HG03060 (cell line): ENCODE results near the gene PSMB5.

Experiments
- ATAC-seq: cut with Tn5 transposase; IDR thresholded peaks from one replicate; pipeline ENCODE4 v1.9.1; 2021; ENCODE audit warnings: low read depth, moderate number of reproducible peaks; ENCODE audit not compliant: unreplicated experiment

PSMB5 gene

DNA sequence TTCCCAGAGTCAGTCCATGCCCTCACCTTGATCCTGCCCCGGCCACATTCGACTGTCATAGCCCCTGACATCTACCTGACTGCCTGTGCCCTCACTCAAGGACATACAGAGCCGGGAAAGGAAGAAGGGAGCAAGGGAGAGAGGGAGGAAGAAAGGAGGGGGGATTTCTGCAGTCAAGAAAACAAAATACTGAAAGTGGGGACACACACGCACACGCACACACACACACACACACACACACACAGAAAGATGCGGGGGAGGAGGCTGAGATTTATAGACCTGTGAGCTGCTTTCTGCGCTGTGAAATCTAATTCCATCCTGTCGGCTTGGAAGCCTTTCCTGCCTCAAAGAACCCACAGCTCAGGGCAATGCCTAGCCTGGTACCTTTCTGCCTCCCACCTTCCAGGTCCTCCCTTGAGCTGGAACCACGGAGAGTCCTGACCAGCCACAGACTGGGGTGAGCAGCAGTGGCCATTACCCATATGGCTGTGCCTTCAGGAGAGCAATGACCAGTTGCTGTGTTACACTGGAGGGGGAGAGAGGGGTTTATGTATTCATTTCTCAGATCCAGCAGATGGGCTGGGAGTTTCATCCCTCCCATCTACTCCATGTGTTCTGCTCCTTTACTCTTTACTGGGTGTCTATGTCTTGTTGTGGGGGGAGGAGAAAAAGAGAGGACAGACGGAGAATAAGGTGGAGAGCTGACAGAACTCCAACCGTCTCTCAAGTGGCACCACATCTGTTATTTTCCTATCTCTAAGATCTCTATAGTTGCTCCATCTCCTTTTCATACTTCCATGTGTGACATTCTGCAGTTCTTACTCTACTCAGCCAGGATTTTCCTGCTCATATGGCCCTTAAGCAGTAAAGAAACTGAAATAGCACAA lies 37.7 kb downstream of the PSMB5 start:
- ATAC-seq = no peak

DNA sequence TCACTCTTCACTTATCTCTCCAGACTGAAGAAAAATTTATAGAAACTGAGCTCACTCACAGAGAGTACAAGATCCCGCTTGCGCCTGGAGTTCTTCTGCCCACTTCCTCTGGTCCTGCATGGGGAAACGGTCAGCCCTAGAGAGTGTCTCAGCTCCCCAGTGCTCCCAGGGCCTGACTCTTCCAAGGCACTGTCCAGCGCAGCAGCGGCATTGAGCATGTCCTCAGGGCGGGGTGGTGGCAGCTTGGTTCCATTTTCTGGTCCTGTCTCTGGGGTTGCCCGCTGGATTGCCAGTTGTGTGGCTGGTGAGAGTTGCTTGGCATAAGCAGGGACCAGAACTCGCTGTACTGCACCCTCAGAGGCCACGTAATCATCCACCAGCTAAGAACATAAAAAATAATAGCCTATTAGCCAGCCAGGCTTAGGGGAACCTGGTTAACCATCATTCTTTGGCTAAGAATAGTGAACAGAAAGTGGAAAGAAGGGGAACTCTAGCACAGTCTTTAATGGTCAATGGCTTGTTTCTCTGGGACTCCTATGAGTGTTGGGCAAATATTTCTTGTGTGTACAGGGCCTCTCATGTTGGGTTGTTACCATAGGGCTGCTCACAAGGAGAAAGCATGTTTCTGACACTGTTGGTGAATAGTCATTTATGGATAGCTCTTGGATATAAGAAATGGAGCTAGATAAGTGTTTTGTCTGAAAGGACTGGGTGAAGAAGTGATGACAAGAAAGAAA lies 38.6 kb downstream of the PSMB5 start:
- no peak for ATAC-seq

DNA sequence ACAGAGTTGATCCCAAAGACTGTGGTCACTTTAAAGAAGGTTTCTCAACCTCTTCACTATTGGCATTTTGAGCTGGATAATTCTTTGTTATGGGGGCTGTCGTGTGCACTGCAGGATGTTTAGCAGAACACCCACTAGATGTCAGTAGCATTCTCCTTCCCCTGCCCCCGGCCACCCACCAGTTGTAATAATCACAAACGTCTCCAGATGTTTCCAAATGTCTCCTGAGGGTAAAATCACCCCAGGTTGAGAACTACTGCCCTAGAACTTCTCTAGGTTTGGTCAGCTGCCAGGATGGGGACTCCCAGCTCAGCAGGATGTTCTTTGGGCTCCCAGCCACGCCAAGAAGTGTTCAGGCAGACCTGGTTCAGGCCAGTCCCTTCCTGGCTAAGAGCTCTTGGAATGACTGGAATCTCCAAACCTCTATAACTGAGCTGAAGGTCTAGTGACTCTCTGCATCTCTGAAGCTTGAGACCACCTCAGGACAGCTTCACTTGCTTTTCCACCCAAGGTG lies 39.9 kb downstream of the PSMB5 start:
- ATAC-seq = no peak

DNA sequence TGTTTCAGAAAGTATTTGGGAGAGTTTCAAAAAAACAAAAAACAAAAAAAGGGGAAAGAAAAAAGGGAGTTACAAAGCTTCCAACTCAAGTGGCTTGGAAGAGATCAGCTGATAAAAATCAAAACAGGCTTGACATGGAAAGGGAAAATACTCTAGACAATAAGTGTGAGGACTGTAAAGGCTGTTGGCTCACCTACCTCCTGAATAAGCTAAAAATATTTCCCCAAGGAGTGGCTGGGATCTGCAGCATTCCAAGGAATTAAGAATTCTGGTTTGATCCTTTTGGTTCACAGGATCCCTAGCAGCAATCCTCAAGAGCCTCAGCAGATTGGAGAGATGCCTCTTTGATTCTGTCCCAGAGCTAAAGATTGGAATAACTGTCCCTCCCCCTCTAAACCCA lies 41.2 kb downstream of the PSMB5 start:
- no peak for ATAC-seq

DNA sequence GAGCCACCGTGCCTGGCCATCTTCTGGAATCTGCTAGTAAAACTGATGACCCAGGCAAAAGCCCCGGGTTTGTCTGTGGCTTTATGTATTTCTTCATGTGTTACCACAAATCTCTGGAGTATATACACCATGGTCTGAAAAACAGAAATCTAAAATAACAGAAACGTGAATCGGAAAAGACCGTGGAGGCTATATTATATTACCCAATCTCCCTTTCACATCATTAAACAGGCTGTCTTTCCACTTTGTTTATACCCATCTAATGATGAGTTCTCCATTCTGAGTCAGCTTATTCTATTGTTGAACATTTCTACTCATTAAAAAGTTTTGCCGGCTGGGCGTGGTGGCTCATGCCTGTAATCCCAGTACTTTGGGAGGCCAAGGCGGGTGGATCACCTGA lies 42.8 kb downstream of the PSMB5 start:
- ATAC-seq = no peak

DNA sequence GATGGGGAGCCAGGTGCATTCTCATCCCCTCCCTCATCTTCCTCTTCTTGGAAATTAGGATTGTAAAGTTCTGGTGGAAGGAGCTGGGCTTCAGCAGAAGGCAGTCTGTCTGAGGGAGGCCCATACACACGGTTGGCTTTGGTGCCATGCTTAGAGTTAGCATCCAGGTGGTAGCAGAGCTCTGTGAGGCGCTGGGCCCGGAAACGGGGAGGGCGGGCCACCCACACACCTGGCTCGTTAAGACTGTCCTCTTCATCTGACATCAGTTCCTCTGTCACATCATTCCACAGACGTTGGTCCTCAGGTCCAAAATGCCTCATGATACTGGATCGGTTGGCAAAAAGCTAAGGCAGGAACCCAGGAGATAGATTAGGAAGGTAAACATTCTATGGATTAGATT lies 47.4 kb downstream of the PSMB5 start:
- ATAC-seq = no peak

DNA sequence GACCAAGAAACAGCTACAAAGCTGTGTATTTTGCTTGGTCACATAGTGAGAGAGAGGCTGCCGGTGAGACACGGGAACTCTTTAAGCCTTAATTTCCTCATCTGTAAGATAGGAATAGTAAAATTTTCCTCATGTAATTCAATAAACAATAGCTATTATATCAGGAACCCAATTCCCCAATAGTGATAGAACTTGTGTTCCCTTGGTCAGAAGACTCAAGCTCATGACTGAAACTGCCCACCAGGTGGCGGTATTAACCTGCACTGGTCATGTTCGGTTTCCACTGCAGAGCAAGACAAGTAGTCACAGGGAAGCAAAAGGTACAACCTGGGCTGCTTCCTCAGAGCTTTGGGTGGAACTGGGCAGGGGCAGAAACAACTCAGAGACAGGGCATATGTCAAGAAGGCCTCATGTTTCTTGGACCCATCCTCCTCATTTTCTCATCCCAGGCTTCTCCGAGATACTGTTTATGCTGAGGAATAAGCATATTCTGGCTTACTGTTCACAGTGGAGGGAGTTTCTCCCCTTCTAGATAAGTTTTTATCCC lies 48.1 kb downstream of the PSMB5 start:
- no peak for ATAC-seq

DNA sequence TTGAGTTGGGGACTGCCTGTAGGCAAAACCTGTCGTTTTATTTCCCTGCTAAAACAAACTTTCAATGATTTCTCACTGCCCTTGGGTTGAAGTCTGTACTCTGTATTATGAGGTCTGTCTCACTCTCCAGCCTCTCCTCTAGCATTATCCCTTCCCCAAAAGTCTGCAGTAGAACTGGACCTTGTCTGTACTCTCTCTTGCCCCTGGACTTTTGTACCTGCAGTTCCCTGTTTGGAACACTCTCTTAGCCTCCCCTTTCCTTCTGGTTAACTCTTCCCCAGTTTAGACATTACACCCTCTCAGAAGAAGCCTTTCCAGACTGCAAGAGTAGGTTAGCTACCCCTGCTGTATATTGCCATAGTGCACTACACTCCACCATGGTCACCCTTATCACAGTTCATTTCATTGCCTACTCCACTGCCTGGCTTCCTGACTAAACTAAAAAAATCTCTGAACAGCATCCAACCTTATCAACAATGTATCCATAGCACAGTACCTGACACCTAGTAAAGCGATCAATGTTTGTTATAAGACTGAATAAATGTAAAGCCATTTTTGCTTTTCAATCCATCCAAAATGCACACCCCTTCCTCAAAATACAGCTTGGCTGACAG lies 48.7 kb downstream of the PSMB5 start:
- ATAC-seq = no peak

DNA sequence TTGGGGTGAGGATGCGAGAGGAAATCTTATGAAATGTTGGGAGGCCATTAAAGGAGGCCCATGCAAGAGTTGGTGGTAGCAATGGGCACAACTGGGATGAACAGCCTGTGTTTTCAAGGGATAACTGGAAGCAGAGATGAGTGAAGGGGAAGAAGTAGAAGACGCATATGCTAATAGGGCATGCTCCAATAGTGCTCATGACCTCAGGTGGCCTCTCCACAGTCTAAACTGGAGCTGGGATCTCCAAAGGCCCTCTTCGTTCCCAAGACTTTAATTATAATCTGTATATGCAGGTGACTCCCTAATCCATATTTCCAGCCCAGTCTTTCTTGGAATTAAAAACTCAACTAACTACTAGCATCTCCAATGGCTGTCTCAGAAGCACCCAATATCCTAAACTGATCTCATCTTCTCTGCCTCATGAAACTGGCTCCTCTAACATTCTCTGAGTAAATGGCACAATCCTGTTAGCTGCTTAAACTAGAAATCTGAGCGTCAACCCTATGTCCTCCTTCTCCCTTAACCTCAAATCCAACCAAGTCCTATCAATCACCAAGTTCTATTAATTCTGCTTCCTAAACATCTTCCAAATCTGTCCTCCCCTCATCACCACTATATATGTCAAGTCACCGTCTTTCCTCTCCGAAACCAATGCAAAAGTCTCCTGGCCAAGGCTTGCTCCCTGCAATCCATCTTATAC lies 49.6 kb downstream of the PSMB5 start:
- no peak for ATAC-seq

DNA sequence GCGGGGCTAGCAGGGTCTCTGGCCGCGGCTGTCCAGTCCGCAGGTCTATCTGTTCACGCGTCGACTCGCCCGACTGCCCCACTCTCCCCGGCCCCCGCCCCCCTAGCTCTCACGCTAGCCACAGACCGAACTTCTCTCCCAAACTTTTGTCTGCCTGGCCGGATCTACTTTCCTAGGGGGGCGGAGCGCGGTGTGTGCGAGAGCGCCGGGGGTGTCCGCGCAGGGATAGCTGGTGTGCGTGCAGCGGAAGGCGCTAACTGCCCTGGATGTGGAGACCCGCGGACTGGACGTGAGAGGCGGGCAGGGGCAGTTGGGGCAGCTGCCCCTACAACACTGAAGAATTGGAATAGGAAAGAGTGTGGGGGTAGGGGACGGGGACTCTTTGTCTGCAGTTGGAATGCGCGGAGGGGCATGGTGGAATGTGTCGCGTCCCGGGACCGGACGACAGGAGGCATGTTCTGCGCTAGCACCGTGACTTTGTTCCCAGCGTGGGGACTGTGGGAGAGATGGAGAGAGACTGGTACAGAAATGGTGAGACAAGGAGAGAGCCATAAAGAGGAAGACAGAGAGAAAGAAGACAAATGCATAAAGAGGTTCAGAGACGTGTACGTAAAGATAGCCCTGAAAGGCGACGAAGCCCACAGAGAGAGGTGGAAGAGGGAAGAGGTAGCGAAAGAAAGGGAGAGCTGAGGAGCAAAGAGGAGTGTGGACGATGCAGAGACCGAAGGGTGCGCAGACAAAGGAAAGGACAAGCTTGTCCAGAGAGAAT lies 52.0 kb downstream of the PSMB5 start, which contains the start of gene AJUBA:
TSS of gene AJUBA (minus strand) at position 75 of the 769 bp plus-strand sequence. CDS start 285 bp downstream, outside the sequence.
- no peak for ATAC-seq

DNA sequence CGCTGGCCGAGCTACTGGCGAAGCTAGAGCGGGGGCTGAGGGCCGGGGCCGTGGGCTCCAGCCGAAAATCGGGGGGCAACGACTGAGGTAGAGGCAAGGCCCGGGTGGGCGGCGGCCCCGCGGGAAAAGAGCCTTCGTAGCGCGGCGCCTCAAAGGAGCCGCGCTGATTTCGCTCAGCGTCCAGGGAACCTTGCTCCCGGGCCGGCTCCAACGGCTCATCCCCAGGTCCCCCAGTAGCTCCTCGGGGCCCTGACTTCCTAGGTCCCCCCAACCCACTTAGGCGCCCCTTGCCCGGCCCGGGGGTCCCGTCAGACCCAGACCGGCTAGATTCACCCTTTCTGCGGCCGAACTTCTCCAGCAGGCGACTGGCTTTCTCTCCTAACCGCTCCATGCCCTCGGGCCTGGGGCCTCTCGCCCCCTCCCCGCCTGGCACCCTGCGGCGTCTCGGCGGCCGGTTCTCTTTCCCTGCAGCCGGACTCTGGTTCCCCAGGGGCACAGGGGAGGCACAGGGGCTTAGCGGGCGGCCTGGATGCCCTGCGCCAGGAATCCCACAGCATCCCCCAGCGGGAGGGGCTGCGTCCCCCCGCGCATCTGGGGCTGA lies 52.7 kb downstream of the PSMB5 start:
- ATAC-seq = no peak

DNA sequence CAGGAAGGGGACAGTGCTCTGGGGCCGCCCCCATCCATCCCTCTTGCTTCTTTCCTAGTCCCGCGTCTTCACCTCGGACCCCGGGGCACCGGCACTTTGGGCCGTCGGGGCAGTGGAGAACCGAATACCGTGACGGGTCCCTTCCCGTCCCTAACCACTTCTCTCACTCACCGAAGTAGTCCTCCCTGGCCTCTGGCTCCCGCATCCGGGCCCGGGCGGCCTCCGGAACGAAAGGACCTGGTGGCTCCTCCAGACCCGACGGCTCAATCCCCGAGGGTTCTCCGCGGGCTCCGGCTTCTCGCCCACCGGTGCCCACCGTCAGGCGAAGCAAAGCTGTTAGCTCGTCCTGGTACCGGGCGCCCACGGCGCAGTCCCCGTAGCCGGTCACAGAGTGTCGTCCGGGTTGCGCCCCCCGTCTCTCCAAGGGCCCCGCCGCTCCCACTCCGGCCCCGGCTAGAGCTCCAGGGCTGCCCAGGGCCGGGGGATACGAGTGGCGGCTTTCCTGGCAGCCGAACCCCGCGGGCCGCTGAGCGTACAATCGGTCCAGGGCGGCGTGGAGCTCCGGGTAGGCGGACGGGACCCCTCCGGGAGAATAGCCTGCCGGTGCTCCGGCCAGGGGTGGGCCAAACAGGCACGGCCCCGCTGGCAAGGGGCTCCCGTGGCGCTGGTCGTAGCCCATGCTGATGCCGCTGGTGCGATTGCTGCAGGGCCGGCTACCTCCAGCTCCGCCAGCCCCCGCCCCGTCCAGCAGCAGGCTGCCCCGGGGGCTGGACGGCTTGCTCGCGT lies 53.4 kb downstream of the PSMB5 start:
- no peak for ATAC-seq

DNA sequence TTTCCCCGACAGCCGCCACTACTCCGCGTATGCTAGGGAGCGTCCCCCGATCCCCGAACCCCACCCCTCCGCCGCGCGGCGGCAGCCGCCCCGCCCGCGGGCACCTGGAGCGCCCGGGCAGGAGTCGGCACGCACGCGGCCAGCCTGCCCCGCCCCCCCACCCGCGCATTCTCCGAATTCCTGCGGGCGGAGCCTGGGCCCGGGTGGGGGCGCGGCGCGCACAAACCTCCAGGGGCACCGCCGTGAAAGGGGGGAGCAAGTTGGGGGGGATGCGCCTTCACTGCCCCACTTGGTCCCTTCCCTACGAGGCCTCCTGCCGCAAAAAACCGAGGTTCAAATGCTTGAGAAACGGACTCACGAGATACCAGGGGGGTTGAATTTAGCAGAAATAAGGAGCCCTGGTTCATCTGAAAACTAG lies 54.0 kb downstream of the PSMB5 start:
- ATAC-seq = no peak

DNA sequence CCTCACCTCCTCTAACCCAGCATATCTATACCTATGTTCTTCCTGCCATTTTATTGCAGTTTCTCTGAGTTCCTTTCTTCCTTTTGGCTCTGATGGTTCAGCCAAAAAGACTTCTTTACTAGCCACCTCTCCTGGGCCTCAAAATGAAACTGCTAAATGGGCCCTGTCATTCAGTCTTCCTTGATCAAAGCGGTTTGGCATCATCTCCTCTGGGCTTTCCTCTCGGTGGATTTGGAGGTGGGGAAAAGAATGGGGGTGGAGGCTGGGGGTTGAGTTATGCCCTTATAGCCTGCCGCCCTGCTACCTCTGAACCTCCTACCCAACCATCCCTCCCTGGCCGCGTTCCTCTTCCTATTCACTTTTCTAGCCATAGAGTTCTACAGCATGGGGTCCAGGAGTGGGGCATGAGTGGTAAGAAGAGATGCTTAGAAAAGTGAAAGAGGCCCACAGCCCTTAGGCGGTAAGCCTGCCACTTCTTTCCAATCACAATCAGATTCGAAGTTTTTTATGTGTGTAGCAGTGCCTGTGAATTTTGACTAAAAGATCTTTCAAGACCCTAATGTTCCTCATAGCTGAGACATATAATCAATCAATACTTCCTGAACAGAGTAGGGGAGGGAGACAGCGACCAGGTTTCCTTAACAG lies 54.8 kb downstream of the PSMB5 start:
- ATAC-seq = no peak

DNA sequence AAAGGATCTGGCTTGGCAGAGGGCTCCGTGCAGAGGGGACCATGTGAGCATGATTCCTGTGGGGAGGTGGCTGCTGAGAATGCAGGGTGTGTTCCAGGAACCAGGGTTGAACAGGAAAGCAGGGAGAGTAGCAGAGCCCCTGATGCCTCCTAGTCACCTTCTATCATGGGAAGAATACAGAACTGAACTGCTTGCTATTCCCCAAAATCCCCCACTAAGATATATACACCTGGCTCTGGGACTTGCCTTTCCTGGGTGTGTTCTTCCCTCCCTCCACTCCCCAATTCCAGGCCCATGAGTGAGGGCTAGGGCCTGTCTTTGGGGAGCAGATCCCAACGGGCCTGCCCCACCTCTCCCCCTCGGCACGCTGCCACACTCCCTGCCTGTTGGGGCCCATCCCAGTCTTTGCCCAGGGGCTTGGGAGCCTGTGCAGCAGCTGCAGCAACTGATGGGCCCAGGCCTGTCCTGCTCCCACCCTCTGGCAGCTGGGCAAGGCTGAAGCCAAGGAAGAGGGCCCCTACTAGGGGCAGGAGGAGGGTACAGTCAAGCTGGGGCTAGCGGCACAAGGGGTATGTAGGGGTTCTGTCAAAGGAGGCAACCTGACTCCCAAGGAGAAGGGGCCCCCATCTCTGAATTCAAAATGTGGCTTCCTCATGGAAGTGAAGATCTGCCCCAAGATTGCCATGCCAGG lies 55.6 kb downstream of the PSMB5 start:
- ATAC-seq = no peak

DNA sequence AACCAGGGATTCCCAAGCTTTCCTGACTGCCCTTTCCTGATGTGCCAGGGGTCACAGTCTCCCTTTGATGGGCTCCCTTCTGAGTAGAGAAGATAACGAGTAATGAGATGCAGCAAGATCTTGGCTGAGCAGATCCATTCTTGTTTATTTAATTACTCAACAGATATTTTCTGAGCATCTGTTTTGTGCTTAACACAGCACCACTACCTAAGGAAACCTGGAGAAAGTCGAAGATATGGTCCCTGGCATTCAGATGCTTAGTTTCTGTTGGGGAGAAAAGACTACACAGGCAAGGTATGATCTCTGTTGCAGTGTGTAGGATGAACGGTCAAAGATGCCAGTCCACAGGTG lies 56.2 kb downstream of the PSMB5 start:
- no peak for ATAC-seq
